Activated T-helper 2 cell treated with anti-CD3 and anti-CD28 coated beads, Interferon-gamma antibody, Interleukin-2, Interleukin-4, amounts not matched to agents 10 μg/mL and 5 μg/mL and 100 μg/mL, durations not matched to agents 14 hours and 24 hours and 36 hours (primary cell): Measurements from ENCODE around the gene STIP1. TPM values are rescaled to one million over a fixed set of nuclear protein-coding genes. Genes with fewer than 3 reads are reported as not detected.
A peak's percentile ranks its signal among the peaks of the same experiment; 100 is the strongest.

Source experiments
- DNase-seq: peaks from one replicate; pipeline ENCODE4 v3.0.0; 2021; ENCODE audit warnings: low spot score
- H3K27ac Mint-ChIP-seq: one replicate; pipeline ENCODE4 v1.8.0; 2021; ENCODE audit warnings: mixed read lengths
- H3K27me3 Mint-ChIP-seq: one replicate; pipeline ENCODE4 v1.8.0; 2021; ENCODE audit warnings: low read depth, mixed read lengths
- H3K36me3 Mint-ChIP-seq: one replicate; pipeline ENCODE4 v1.8.0; 2021; ENCODE audit warnings: low read depth, mixed read lengths
- H3K4me1 Mint-ChIP-seq: one replicate; pipeline ENCODE4 v1.8.0; 2021; ENCODE audit warnings: low read depth, mixed read lengths
- H3K4me3 Mint-ChIP-seq: one replicate; pipeline ENCODE4 v1.8.0; 2021; ENCODE audit warnings: low read depth, mild to moderate bottlenecking, moderate library complexity, mixed read lengths
- H3K9me3 Mint-ChIP-seq: one replicate; pipeline ENCODE4 v1.8.0; 2021; ENCODE audit warnings: mixed read lengths
- intact Hi-C: fragments of 100-400 bp; cut with micrococcal nuclease; formaldehyde crosslinking; loops from one replicate; pipeline ENCODE4 v1.15.1; 2023
- total RNA-seq: library from RNA; stranded (reverse); gene quantifications from 2 replicates; pipeline ENCODE4 v1.2.3, GENCODE V29; 2022

STIP1 gene
- total RNA-seq, 1 donor from 2014 or later = 484 TPM

GRCh38 chr11:64208086-64208795, 22.3 kb downstream of the STIP1 start:
- Mint-ChIP-seq H3K4me3 (peak overlapping the region; percentile 92), H3K9me3 (no peaks in the 10 kb centered on the region), H3K4me1 (peaks cover 25% of the 10 kb centered on the region), H3K36me3 (peaks cover 90% of the 10 kb centered on the region), H3K27me3 (no peaks in the 10 kb centered on the region), H3K27ac (peak overlapping the region; percentile 95)
- intact Hi-C loops = loop anchor here (5.0 kb wide), 1 partner anchor 149 kb away; the partner anchor contains the start of gene RPS6KA4
- DNase-seq = no peak

GRCh38 chr11:64208796-64209562, 23.0 kb downstream of the STIP1 start:
- H3K4me1 Mint-ChIP-seq = peaks cover 25% of the 10 kb centered on the region
- peak overlapping the region; percentile 33 for H3K4me3 Mint-ChIP-seq
- no peaks in the 10 kb centered on the region for H3K27me3 Mint-ChIP-seq
- no peaks in the 10 kb centered on the region for H3K9me3 Mint-ChIP-seq
- H3K36me3 Mint-ChIP-seq = peaks cover 87% of the 10 kb centered on the region
- intact Hi-C loops = loop anchor here (5.0 kb wide), 1 partner anchor 148 kb away; the partner anchor contains the start of gene RPS6KA4
- DNase-seq = no peak
- peak overlapping the region; percentile 95 for H3K27ac Mint-ChIP-seq

GRCh38 chr11:64209563-64209843, 23.5 kb downstream of the STIP1 start:
- peaks cover 87% of the 10 kb centered on the region for H3K36me3 Mint-ChIP-seq
- peaks cover 20% of the 10 kb centered on the region for H3K4me1 Mint-ChIP-seq
- peak overlapping the region; percentile 33 for H3K27ac Mint-ChIP-seq
- H3K4me3 Mint-ChIP-seq = no peak overlapping the region
- intact Hi-C loops = loop anchor here (5.0 kb wide), 1 partner anchor 148 kb away; the partner anchor contains the start of gene RPS6KA4
- no peak for DNase-seq
- H3K27me3 Mint-ChIP-seq = no peaks in the 10 kb centered on the region
- no peaks in the 10 kb centered on the region for H3K9me3 Mint-ChIP-seq

GRCh38 chr11:64210301-64211020, 24.5 kb downstream of the STIP1 start:
- no peaks in the 10 kb centered on the region for H3K27me3 Mint-ChIP-seq
- peaks cover 90% of the 10 kb centered on the region for H3K36me3 Mint-ChIP-seq
- DNase-seq = no peak
- no peaks in the 10 kb centered on the region for H3K9me3 Mint-ChIP-seq
- H3K27ac Mint-ChIP-seq = peak overlapping the region; percentile 42
- intact Hi-C loops = no loop called here
- H3K4me1 Mint-ChIP-seq = peaks cover 22% of the 10 kb centered on the region
- no peak overlapping the region for H3K4me3 Mint-ChIP-seq

- H3K27me3 Mint-ChIP-seq = no peaks in the 10 kb centered on the region
- intact Hi-C loops = no loop called here
- no peak overlapping the region for H3K4me3 Mint-ChIP-seq
- H3K4me1 Mint-ChIP-seq = peaks cover 17% of the 10 kb centered on the region
- DNase-seq = no peak
- H3K36me3 Mint-ChIP-seq = peaks cover 87% of the 10 kb centered on the region
- no peak overlapping the region for H3K27ac Mint-ChIP-seq
- no peaks in the 10 kb centered on the region for H3K9me3 Mint-ChIP-seq
Measured at GRCh38 chr11:64211181-64211872, 25.4 kb downstream of the STIP1 start.

GRCh38 chr11:64216879-64217278, 30.9 kb downstream of the STIP1 start:
- Mint-ChIP-seq H3K27me3 (no peaks in the 10 kb centered on the region), H3K9me3 (no peaks in the 10 kb centered on the region), H3K4me3 (no peak overlapping the region), H3K36me3 (peaks cover 70% of the 10 kb centered on the region), H3K27ac (no peak overlapping the region), H3K4me1 (peaks cover 9% of the 10 kb centered on the region)
- intact Hi-C loops = no loop called here
- no peak for DNase-seq

GRCh38 chr11:64218628-64219353, 32.8 kb downstream of the STIP1 start:
- Mint-ChIP-seq H3K4me1 (peaks cover 6% of the 10 kb centered on the region), H3K4me3 (no peak overlapping the region), H3K27me3 (no peaks in the 10 kb centered on the region), H3K27ac (peak overlapping the region; percentile 47), H3K36me3 (peaks cover 58% of the 10 kb centered on the region), H3K9me3 (no peaks in the 10 kb centered on the region)
- no peak for DNase-seq
- intact Hi-C loops = no loop called here

GRCh38 chr11:64219354-64219684, 33.3 kb downstream of the STIP1 start:
- Mint-ChIP-seq H3K36me3 (peaks cover 55% of the 10 kb centered on the region), H3K4me3 (no peak overlapping the region), H3K27me3 (no peaks in the 10 kb centered on the region), H3K9me3 (no peaks in the 10 kb centered on the region), H3K27ac (no peak overlapping the region), H3K4me1 (peaks cover 5% of the 10 kb centered on the region)
- intact Hi-C loops = no loop called here
- no peak for DNase-seq

- Mint-ChIP-seq H3K27me3 (no peaks in the 10 kb centered on the region), H3K4me3 (no peak overlapping the region), H3K27ac (no peak overlapping the region), H3K36me3 (peaks cover 52% of the 10 kb centered on the region), H3K9me3 (no peaks in the 10 kb centered on the region), H3K4me1 (peaks cover 5% of the 10 kb centered on the region)
- no peak for DNase-seq
- intact Hi-C loops = no loop called here
Measured at GRCh38 chr11:64219755-64220154, 33.8 kb downstream of the STIP1 start.

- Mint-ChIP-seq H3K9me3 (no peaks in the 10 kb centered on the region), H3K36me3 (peaks cover 52% of the 10 kb centered on the region), H3K4me3 (no peak overlapping the region), H3K27ac (no peak overlapping the region), H3K4me1 (peaks cover under 1% of the 10 kb centered on the region), H3K27me3 (no peaks in the 10 kb centered on the region)
- DNase-seq = no peak
- intact Hi-C loops = no loop called here
Measured at GRCh38 chr11:64220271-64220670, 34.3 kb downstream of the STIP1 start.

- Mint-ChIP-seq H3K9me3 (no peaks in the 10 kb centered on the region), H3K4me3 (no peak overlapping the region), H3K4me1 (no peaks in the 10 kb centered on the region), H3K27ac (no peak overlapping the region), H3K27me3 (no peaks in the 10 kb centered on the region), H3K36me3 (peaks cover 47% of the 10 kb centered on the region)
- intact Hi-C loops = no loop called here
- no peak for DNase-seq
Measured at GRCh38 chr11:64220798-64221197, 34.8 kb downstream of the STIP1 start.

GRCh38 chr11:64222651-64223000, 36.7 kb downstream of the STIP1 start:
- no peak overlapping the region for H3K27ac Mint-ChIP-seq
- H3K36me3 Mint-ChIP-seq = peaks cover 37% of the 10 kb centered on the region
- H3K4me3 Mint-ChIP-seq = no peak overlapping the region
- intact Hi-C loops = no loop called here
- H3K27me3 Mint-ChIP-seq = no peaks in the 10 kb centered on the region
- H3K9me3 Mint-ChIP-seq = no peaks in the 10 kb centered on the region
- DNase-seq = no peak
- H3K4me1 Mint-ChIP-seq = peaks cover 6% of the 10 kb centered on the region
